Mesenchymal stem cell (in vitro differentiated cells and primary cell): Measurements from ENCODE around the gene RPS5.

Experiments
- DNase-seq: peaks from one replicate; pipeline ENCODE4 v3.0.0-alpha.2; 2013
- H2AFZ ChIP-seq: one replicate; pipeline ENCODE4 v1.6.1; 2013; ENCODE audit warnings: low read depth, mild to moderate bottlenecking, control low read depth, inconsistent platforms, low read length, moderate library complexity
- H2AK5ac ChIP-seq: 2 replicates; pipeline ENCODE4 v1.6.1; 2013; ENCODE audit warnings: low read length, moderate library complexity, mild to moderate bottlenecking, inconsistent platforms; ENCODE audit not compliant: severe bottlenecking
- H2BK120ac ChIP-seq: one replicate; pipeline ENCODE4 v1.6.1; 2013; ENCODE audit warnings: low read depth, mild to moderate bottlenecking, inconsistent platforms, low read length, moderate library complexity
- H2BK12ac ChIP-seq, 2 experiments: one replicate each; pipeline ENCODE4 v1.6.1; 2013; ENCODE audit warnings: inconsistent platforms in 2 of 2, low read length in 2 of 2, mild to moderate bottlenecking in 2 of 2, moderate library complexity in 2 of 2, control low read depth in 1 of 2
- H2BK15ac ChIP-seq: one replicate; pipeline ENCODE4 v1.6.1; 2013; ENCODE audit warnings: mild to moderate bottlenecking, low read depth, inconsistent platforms; ENCODE audit not compliant: poor library complexity, severe bottlenecking
- H2BK5ac ChIP-seq: 2 replicates; pipeline ENCODE4 v1.6.1; 2013; ENCODE audit warnings: low read depth, mild to moderate bottlenecking, low read length, control low read depth, inconsistent platforms; ENCODE audit not compliant: poor library complexity, severe bottlenecking
- H3K14ac ChIP-seq, 2 experiments: one replicate each; pipeline ENCODE4 v1.6.1; 2013; ENCODE audit warnings: inconsistent platforms in 2 of 2, low read length in 2 of 2, control low read depth in 1 of 2, mild to moderate bottlenecking in 1 of 2, moderate library complexity in 1 of 2
- H3K18ac ChIP-seq, 2 experiments: one replicate each; pipeline ENCODE4 v1.6.1; 2013; ENCODE audit warnings: inconsistent platforms in 2 of 2, low read length in 2 of 2, control low read depth in 1 of 2, low read depth in 1 of 2, mild to moderate bottlenecking in 1 of 2
- H3K23ac ChIP-seq, 2 experiments: one replicate each; pipeline ENCODE4 v1.6.1; 2013; ENCODE audit warnings: inconsistent platforms in 2 of 2, low read length in 2 of 2, mild to moderate bottlenecking in 2 of 2, moderate library complexity in 2 of 2, control low read depth in 1 of 2
- H3K27ac ChIP-seq: 2 replicates; pipeline ENCODE4 v1.5.1; 2013; ENCODE audit warnings: mild to moderate bottlenecking, moderate library complexity, low read length, control low read depth, inconsistent platforms; ENCODE audit not compliant: poor library complexity, severe bottlenecking
- H3K27me3 ChIP-seq, 2 experiments: 2 replicates each; pipeline versions ENCODE4 v1.6.1 to v1.7.0; 2013; ENCODE audit warnings: low read length in 2 of 2, mild to moderate bottlenecking in 2 of 2, moderate library complexity in 2 of 2, control low read depth in 1 of 2, inconsistent platforms in 1 of 2; ENCODE audit not compliant: control insufficient read depth in 1 of 2, insufficient read depth in 1 of 2
- H3K36me3 ChIP-seq, 2 experiments: 2 replicates each; pipeline versions ENCODE4 v1.6.1 to v1.7.0; 2013; ENCODE audit warnings: low read length in 2 of 2, control low read depth in 1 of 2, inconsistent platforms in 1 of 2, low read depth in 1 of 2, mild to moderate bottlenecking in 1 of 2; ENCODE audit not compliant: insufficient read depth in 2 of 2, control insufficient read depth in 1 of 2
- H3K4ac ChIP-seq, 2 experiments: one replicate each; pipeline ENCODE4 v1.6.1; 2013; ENCODE audit warnings: inconsistent platforms in 2 of 2, low read length in 2 of 2, mild to moderate bottlenecking in 2 of 2, moderate library complexity in 2 of 2, control low read depth in 1 of 2, low read depth in 1 of 2
- H3K4me1 ChIP-seq: 2 replicates; pipeline ENCODE4 v1.6.1; 2013; ENCODE audit warnings: low read depth, low read length, control low read depth; ENCODE audit not compliant: control insufficient read depth, insufficient read depth
- H3K4me2 ChIP-seq: 2 replicates; pipeline ENCODE4 v1.6.1; 2013; ENCODE audit warnings: low read length, mild to moderate bottlenecking, inconsistent platforms; ENCODE audit not compliant: poor library complexity, severe bottlenecking
- H3K4me3 ChIP-seq, 2 experiments: 2 replicates each; pipeline versions ENCODE4 v1.5.1 to v1.7.0; 2013; ENCODE audit warnings: low read length in 2 of 2, mild to moderate bottlenecking in 2 of 2, control low read depth in 1 of 2, low read depth in 1 of 2; ENCODE audit not compliant: insufficient read depth in 1 of 2
- H3K79me1 ChIP-seq: replicated peaks from 2 replicates; pipeline ENCODE4 v1.6.1; 2013; ENCODE audit warnings: mild to moderate bottlenecking, control low read depth, low read length, inconsistent platforms; ENCODE audit not compliant: poor library complexity, severe bottlenecking
- H3K9ac ChIP-seq: 2 replicates; pipeline ENCODE4 v1.7.0; 2013; ENCODE audit warnings: mild to moderate bottlenecking, low read length, moderate library complexity
- H3K9me3 ChIP-seq: 2 replicates; pipeline ENCODE4 v1.7.0; 2013; ENCODE audit warnings: mild to moderate bottlenecking, low read length; ENCODE audit not compliant: control insufficient read depth
- H4K8ac ChIP-seq: one replicate; pipeline ENCODE4 v1.6.1; 2013; ENCODE audit warnings: inconsistent platforms, mild to moderate bottlenecking, low read length, moderate library complexity
- H4K91ac ChIP-seq: one replicate; pipeline ENCODE4 v1.6.1; 2013; ENCODE audit warnings: mild to moderate bottlenecking, low read length, inconsistent platforms
- WGBS: methylation state at CpG from one replicate; pipeline ENCODE4 v1.1.7; 2013; ENCODE audit warnings: mixed read lengths; 5-methylcytosine and 5-hydroxymethylcytosine counted together

Gene RPS5

GRCh38 chr19:58394821-58395219 is 7.8 kb downstream of the RPS5 start:
- 100% methylated on average over 2 of the region's 3 CpGs for WGBS
- no peak overlapping the region for H4K91ac ChIP-seq
- H3K9ac ChIP-seq, result no peak overlapping the region
- H2BK15ac ChIP-seq, result no peak overlapping the region
- DNase-seq, result no peak
- no peak overlapping the region for H3K27ac ChIP-seq
- no peak overlapping the region for H4K8ac ChIP-seq
- peaks cover 0 to 8% of the 10 kb centered on the region in 2 experiments for H3K27me3 ChIP-seq
- H3K36me3 ChIP-seq, result peaks cover 49 to 65% of the 10 kb centered on the region in 2 experiments
- no peak overlapping the region for H2BK120ac ChIP-seq
- H2AK5ac ChIP-seq, result no peak overlapping the region
- no peak overlapping the region for H2AFZ ChIP-seq
- no peak overlapping the region for H3K14ac ChIP-seq
- H3K4me2 ChIP-seq, result no peak overlapping the region
- no peak overlapping the region for H3K23ac ChIP-seq
- H2BK12ac ChIP-seq, result peak overlapping the region in 1 of 2 experiments; percentile 17
- H3K4me3 ChIP-seq, result no peak overlapping the region
- H3K4ac ChIP-seq, result no peak overlapping the region
- H3K9me3 ChIP-seq, result no peaks in the 10 kb centered on the region
- H2BK5ac ChIP-seq, result no peak overlapping the region
- H3K4me1 ChIP-seq, result peaks cover 14% of the 10 kb centered on the region
- H3K18ac ChIP-seq, result no peak overlapping the region
- peaks cover 10% of the 10 kb centered on the region for H3K79me1 ChIP-seq

GRCh38 chr19:58395220-58395978 is 8.3 kb downstream of the RPS5 start, which contains the start of gene RNF225:
Gene RNF225, plus strand, starts transcription at chr19:58395656. Its CDS starts 434 bp downstream, at chr19:58396090.
- H3K18ac ChIP-seq, result peak within 1 kb of the TSS in 1 of 2 experiments; percentile 54
- H3K23ac ChIP-seq, result peak within 1 kb of the TSS in 1 of 2 experiments; percentile 44
- H2BK15ac ChIP-seq, result no peak within 1 kb of the TSS
- no peak within 1 kb of the TSS for H3K4me3 ChIP-seq
- H3K4ac ChIP-seq, result peak within 1 kb of the TSS in 1 of 2 experiments; percentile 13
- no peak within 1 kb of the TSS for H3K27ac ChIP-seq
- peak within 1 kb of the TSS in 1 of 2 experiments; percentile 17 for H2BK12ac ChIP-seq
- peak within 1 kb of the TSS; percentile 83 for H4K8ac ChIP-seq
- no peak within 1 kb of the TSS for H3K9ac ChIP-seq
- H3K9me3 ChIP-seq, result no peaks in the 10 kb centered on the region
- H3K4me1 ChIP-seq, result peaks cover 14% of the 10 kb centered on the region
- DNase-seq, result no peak
- no peak within 1 kb of the TSS for H2BK5ac ChIP-seq
- H3K79me1 ChIP-seq, result peaks cover 12% of the 10 kb centered on the region
- no peak within 1 kb of the TSS for H3K4me2 ChIP-seq
- no peak within 1 kb of the TSS for H2BK120ac ChIP-seq
- peaks cover 43 to 65% of the 10 kb centered on the region in 2 experiments for H3K36me3 ChIP-seq
- H3K14ac ChIP-seq, result peak within 1 kb of the TSS in 1 of 2 experiments; percentile 53
- peaks cover 0 to 8% of the 10 kb centered on the region in 2 experiments for H3K27me3 ChIP-seq
- no peak within 1 kb of the TSS for H2AK5ac ChIP-seq
- H4K91ac ChIP-seq, result peak within 1 kb of the TSS; percentile 28
- H2AFZ ChIP-seq, result no peak within 1 kb of the TSS
- 58% methylated on average over 21 of the region's 21 CpGs for WGBS

DNA sequence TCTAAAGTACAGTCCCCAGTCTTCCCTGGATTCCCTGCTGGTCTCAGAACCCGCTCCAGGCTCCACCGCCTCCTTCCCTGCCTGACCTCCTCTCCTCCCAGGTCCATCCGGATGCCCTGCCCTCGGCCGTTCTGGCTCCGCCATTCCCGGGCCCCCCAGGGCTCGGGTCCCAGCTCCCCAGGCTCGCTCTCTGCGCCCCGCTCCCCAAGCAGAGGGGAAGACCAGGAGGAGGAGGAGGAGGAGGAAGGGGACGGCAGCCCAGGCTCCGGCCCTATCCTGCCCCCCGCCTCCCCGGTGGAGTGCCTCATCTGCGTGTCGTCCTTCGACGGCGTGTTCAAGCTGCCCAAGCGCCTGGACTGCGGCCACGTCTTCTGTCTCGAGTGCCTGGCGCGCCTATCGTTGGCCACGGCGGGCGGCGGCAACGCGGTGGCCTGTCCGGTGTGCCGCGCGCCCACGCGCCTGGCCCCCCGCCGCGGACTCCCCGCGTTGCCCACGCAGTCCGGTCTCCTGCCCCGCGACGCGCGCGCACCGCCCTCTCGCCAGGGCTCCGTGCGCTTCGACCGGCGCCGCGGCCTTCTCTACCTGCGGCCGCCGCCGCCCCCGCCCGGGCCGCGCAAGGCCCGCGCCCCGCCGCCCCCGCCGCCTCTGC is 9.0 kb downstream of the RPS5 start:
- peaks cover 0 to 8% of the 10 kb centered on the region in 2 experiments for H3K27me3 ChIP-seq
- H4K91ac ChIP-seq, result peak overlapping the region; percentile 28
- no peak overlapping the region for H3K9ac ChIP-seq
- H3K14ac ChIP-seq, result peak overlapping the region in 1 of 2 experiments; percentile 53
- peaks cover 12% of the 10 kb centered on the region for H3K79me1 ChIP-seq
- H2BK120ac ChIP-seq, result no peak overlapping the region
- no peak overlapping the region for H3K4me2 ChIP-seq
- H2BK5ac ChIP-seq, result no peak overlapping the region
- no peak overlapping the region for H2AK5ac ChIP-seq
- peaks cover 36 to 63% of the 10 kb centered on the region in 2 experiments for H3K36me3 ChIP-seq
- H3K4me1 ChIP-seq, result peaks cover 20% of the 10 kb centered on the region
- no peak for DNase-seq
- no peak overlapping the region for H2BK15ac ChIP-seq
- H3K23ac ChIP-seq, result peak overlapping the region in 1 of 2 experiments; percentile 44
- no peak overlapping the region for H3K27ac ChIP-seq
- H3K18ac ChIP-seq, result peak overlapping the region in 1 of 2 experiments; percentile 54
- no peak overlapping the region for H2AFZ ChIP-seq
- 16% methylated on average over 49 of the region's 75 CpGs for WGBS
- H3K9me3 ChIP-seq, result no peaks in the 10 kb centered on the region
- peak overlapping the region in 1 of 2 experiments; percentile 13 for H3K4ac ChIP-seq
- H2BK12ac ChIP-seq, result peak overlapping the region in 1 of 2 experiments; percentile 15
- no peak overlapping the region for H3K4me3 ChIP-seq
- H4K8ac ChIP-seq, result peak overlapping the region; percentile 83
